Natural killer cell treated with Interleukin-12 subunit alpha and Interleukin-12 subunit beta and Interleukin-15 and Interleukin-18, amount 100 ng/mL, for 72 hours (primary cell): ENCODE measurements around the gene GNLY. TPM values are rescaled to one million over a fixed set of nuclear protein-coding genes. Genes with fewer than 3 reads are reported as not detected.
A peak's percentile ranks its signal among the peaks of the same experiment; 100 is the strongest.
"Not testable (repeated sequence)": the region's sequence is repeated elsewhere in the genome, so short reads cannot be mapped to it uniquely, and the experiment has no call there.

ENCODE experiments used
- ATAC-seq, 2 donors: fragments of 150-1000 bp; cut with Tn5 transposase in 1 of 2; sonication (Bioruptor Pico), chemical (Tn5 transposase) in 1 of 2; 2 replicates each; pipeline ENCODE4 v1.10.0; 2021
- DNase-seq: peaks from one replicate; pipeline ENCODE4 v3.0.0; 2022; ENCODE audit warnings: low spot score
- H3K27ac Mint-ChIP-seq, 2 donors: 1 replicate in 1 of 2; 2 replicates in 1 of 2; pipeline ENCODE4 v1.8.0; 2022; ENCODE audit warnings: mixed read lengths in 2 of 2, mild to moderate bottlenecking in 1 of 2, moderate library complexity in 1 of 2
- H3K27me3 Mint-ChIP-seq, 2 donors: 1 replicate in 1 of 2; 2 replicates in 1 of 2; pipeline ENCODE4 v1.8.0; 2022; ENCODE audit warnings: mixed read lengths in 2 of 2
- H3K36me3 Mint-ChIP-seq: one replicate; pipeline ENCODE4 v1.8.0; 2022; ENCODE audit warnings: mixed read lengths
- H3K4me1 Mint-ChIP-seq, 2 donors: 1 replicate in 1 of 2; 2 replicates in 1 of 2; pipeline ENCODE4 v1.8.0; 2022; ENCODE audit warnings: low read depth in 2 of 2, mixed read lengths in 2 of 2, mild to moderate bottlenecking in 1 of 2
- H3K4me3 Mint-ChIP-seq: one replicate; pipeline ENCODE4 v1.8.0; 2022; ENCODE audit warnings: mixed read lengths
- H3K9me3 Mint-ChIP-seq: 2 replicates; pipeline ENCODE4 v1.8.0; 2022; ENCODE audit warnings: mixed read lengths
- total RNA-seq, 2 donors: library from RNA; stranded (reverse); gene quantifications; one replicate each; pipeline ENCODE4 v1.2.3, GENCODE V29; 2022

Gene GNLY
- total RNA-seq, 2 donors from 2014 or later: 599 to 903 TPM

- Mint-ChIP-seq H3K9me3 (no peaks in the 10 kb centered on the region), H3K27ac (no peak overlapping the region), H3K36me3 (no peaks in the 10 kb centered on the region), H3K4me1 (peaks cover 6 to 13% of the 10 kb centered on the region in 2 donors), H3K4me3 (no peak overlapping the region), H3K27me3 (no peaks in the 10 kb centered on the region)
- DNase-seq: no peak
- ATAC-seq: peak; percentile 45 to 68
Observed at GRCh38 chr2:85659324-85659981, 34.7 kb upstream of the GNLY start.

- not testable (repeated sequence) for H3K27me3 Mint-ChIP-seq, H3K9me3 Mint-ChIP-seq, H3K36me3 Mint-ChIP-seq, H3K27ac Mint-ChIP-seq, ATAC-seq, DNase-seq, H3K4me3 Mint-ChIP-seq
- peaks cover 6 to 13% of the 10 kb centered on the region in 2 donors for H3K4me1 Mint-ChIP-seq
Observed at GRCh38 chr2:85660301-85660700, 33.9 kb upstream of the GNLY start.

DNA sequence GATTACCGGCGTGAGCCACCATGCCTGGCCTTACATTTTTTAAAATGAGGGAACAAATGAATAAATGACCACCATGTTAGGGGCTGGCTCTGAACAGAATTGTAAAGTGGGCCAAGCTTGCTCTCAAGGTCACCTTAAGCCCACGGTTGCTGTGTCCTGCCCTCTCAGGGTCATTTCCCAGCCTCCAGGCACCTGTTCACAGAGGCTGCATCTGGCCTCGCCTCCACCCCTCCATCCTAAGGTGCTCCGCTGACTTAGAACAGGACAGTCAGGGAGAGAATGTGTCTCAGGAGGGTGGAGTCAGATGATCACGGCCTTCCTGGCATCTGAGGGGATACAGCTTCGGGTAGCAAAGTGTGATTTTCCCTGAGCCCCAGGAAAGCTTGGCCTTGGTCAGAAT, 33.4 kb upstream of the GNLY start:
- Mint-ChIP-seq H3K36me3 (no peaks in the 10 kb centered on the region), H3K9me3 (no peaks in the 10 kb centered on the region), H3K4me3 (no peak overlapping the region), H3K4me1 (peaks cover 6 to 13% of the 10 kb centered on the region in 2 donors), H3K27me3 (no peaks in the 10 kb centered on the region), H3K27ac (no peak overlapping the region)
- no peak for DNase-seq
- ATAC-seq: no peak

- Mint-ChIP-seq H3K9me3 (no peaks in the 10 kb centered on the region), H3K27ac (no peak overlapping the region), H3K36me3 (no peaks in the 10 kb centered on the region), H3K4me1 (peaks cover 6 to 8% of the 10 kb centered on the region in 2 donors), H3K4me3 (no peak overlapping the region), H3K27me3 (no peaks in the 10 kb centered on the region)
- DNase-seq (no peak), ATAC-seq (peak in 1 of 2 donors; percentile 17)
Observed at GRCh38 chr2:85661139-85661858, 32.9 kb upstream of the GNLY start.

GRCh38 chr2:85662899-85663593, 31.1 kb upstream of the GNLY start:
- Mint-ChIP-seq H3K36me3 (no peaks in the 10 kb centered on the region), H3K4me1 (peaks cover 6 to 7% of the 10 kb centered on the region in 2 donors), H3K27me3 (no peaks in the 10 kb centered on the region), H3K9me3 (no peaks in the 10 kb centered on the region), H3K4me3 (no peak overlapping the region), H3K27ac (no peak overlapping the region)
- ATAC-seq (no peak), DNase-seq (no peak)

DNA sequence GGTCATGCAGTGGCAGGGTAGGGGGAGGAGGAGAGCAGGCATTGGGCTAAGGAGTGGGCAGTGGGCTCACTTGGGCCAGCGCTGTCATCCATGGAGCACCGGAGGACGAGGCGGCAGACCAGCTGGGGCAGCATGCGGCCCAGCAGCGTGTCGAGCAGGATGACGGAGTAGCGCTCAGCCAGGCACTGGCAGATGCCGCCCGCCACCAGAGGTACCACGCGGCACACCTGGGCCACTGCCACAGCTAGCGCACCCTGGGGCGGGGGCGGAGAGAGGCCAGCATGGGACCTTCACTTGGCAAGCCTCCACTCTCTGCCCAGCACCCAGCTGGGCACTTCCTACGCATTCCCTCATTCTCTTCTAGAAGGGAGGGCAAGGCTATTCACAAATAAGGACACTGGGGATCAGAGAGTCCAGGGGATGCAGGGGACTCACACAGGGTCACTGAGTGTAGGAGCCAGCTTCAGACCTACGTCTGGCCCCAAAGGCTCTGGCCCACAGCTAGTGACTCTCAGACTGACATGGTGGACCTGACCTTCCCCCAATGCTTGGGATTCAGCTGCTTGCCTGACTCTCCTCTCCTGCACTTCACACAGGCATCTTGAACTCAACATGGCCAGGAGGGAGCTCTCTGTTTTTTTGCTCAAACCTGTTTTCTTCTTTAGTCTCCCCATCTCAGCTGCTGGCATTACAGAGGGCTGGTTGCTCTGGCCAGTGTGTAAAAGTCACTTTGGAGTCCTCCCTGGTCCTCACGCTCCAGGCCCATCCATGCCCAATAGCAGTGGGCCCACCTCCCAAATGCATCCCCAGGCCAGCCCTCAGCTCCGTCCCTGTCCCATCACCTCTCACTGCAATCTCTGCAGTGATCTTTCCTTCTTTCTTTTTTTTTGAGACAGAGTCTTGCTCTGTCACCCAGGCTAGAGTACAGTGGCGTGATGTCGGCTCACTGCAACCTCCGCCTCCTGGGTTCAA, 30.3 kb upstream of the GNLY start:
- ATAC-seq (peak in 1 of 2 donors; percentile 10), DNase-seq (no peak)
- Mint-ChIP-seq H3K9me3 (no peaks in the 10 kb centered on the region), H3K27me3 (no peaks in the 10 kb centered on the region), H3K4me1 (peaks cover 5% of the 10 kb centered on the region in 2 donors), H3K4me3 (no peak overlapping the region), H3K36me3 (no peaks in the 10 kb centered on the region), H3K27ac (no peak overlapping the region)

DNA sequence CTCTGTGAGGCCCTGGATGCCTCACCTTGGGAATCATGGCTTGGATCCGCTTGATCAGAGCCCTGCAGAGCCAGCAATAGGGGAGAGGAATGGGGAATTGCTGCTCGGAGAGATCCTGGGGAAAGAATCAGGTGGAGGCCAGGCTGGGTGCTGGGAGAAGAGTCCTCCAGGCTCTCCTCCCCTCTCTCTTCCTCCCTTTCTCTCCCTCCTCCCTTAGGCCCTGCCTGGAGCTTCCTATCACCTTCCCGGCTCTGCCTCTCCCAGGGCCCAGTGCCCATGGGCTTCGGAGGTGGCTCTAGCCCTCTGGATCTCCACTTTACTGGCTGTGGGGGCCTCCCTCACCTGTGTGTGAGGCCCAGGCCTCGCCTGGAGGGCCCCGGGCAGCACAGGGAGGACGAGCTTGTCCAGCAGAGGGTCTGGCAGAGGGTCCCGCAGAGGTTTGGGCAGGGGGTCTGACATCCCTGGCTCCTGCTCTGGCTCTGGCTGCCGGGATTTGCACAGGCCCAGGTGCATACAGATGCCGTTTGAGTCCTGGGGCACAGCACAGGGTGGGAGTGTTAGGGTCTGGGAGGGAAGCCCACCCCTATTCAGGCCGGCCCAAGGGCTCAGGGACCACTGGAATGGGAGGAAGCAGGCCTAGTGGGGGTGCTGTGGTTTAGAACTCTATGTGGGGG, 28.8 kb upstream of the GNLY start:
- Mint-ChIP-seq H3K36me3 (no peaks in the 10 kb centered on the region), H3K4me3 (no peak overlapping the region), H3K27ac (no peak overlapping the region), H3K4me1 (no peaks in the 10 kb centered on the region), H3K27me3 (no peaks in the 10 kb centered on the region), H3K9me3 (no peaks in the 10 kb centered on the region)
- no peak for DNase-seq
- no peak for ATAC-seq

GRCh38 chr2:85666016-85666415, 28.1 kb upstream of the GNLY start:
- ATAC-seq (no peak), DNase-seq (no peak)
- Mint-ChIP-seq H3K9me3 (no peaks in the 10 kb centered on the region), H3K4me1 (no peaks in the 10 kb centered on the region), H3K36me3 (no peaks in the 10 kb centered on the region), H3K4me3 (no peak overlapping the region), H3K27ac (no peak overlapping the region), H3K27me3 (no peaks in the 10 kb centered on the region)

- no peak overlapping the region for H3K4me3 Mint-ChIP-seq
- no peaks in the 10 kb centered on the region for H3K4me1 Mint-ChIP-seq
- H3K9me3 Mint-ChIP-seq: no peaks in the 10 kb centered on the region
- H3K27me3 Mint-ChIP-seq: no peaks in the 10 kb centered on the region
- DNase-seq: no peak
- H3K36me3 Mint-ChIP-seq: no peaks in the 10 kb centered on the region
- no peak overlapping the region for H3K27ac Mint-ChIP-seq
- no peak for ATAC-seq
Observed at GRCh38 chr2:85666435-85667316, 27.5 kb upstream of the GNLY start.

- ATAC-seq: no peak
Observed at GRCh38 chr2:85667561-85668008, 26.6 kb upstream of the GNLY start.

GRCh38 chr2:85668009-85668856, 25.9 kb upstream of the GNLY start, which contains the start of gene SFTPB:
Gene SFTPB, minus strand, starts transcription at chr2:85668199. Its CDS starts 16 bp downstream, at chr2:85668183.
- Mint-ChIP-seq H3K27ac (no peak within 1 kb of the TSS), H3K27me3 (no peaks in the 10 kb centered on the region), H3K4me1 (no peaks in the 10 kb centered on the region), H3K36me3 (no peaks in the 10 kb centered on the region), H3K4me3 (no peak within 1 kb of the TSS), H3K9me3 (no peaks in the 10 kb centered on the region)
- ATAC-seq (no peak), DNase-seq (no peak)

More at GRCh38 chr2:85667561-85668008, 26.6 kb upstream of the GNLY start:
- no peak for DNase-seq
- H3K27ac Mint-ChIP-seq: no peak overlapping the region
- H3K4me1 Mint-ChIP-seq: no peaks in the 10 kb centered on the region
- no peaks in the 10 kb centered on the region for H3K36me3 Mint-ChIP-seq
- H3K9me3 Mint-ChIP-seq: no peaks in the 10 kb centered on the region
- H3K27me3 Mint-ChIP-seq: no peaks in the 10 kb centered on the region
- no peak overlapping the region for H3K4me3 Mint-ChIP-seq

DNA sequence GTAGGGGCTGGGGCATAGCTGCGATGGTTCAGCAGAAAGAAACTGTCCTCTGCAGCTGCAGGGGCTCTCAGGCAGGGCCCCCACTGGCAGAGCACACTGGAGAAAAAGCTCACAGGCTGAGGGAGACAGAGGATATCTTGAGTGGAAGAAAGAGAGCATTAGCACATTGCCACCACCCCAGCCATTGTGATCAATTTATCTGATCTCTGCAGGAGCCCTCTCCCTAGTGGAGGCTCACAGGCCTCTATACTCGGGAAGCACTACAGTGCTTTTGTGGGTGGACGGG, 25.4 kb upstream of the GNLY start:
- no peaks in the 10 kb centered on the region for H3K9me3 Mint-ChIP-seq
- no peak overlapping the region for H3K27ac Mint-ChIP-seq
- DNase-seq (no peak), ATAC-seq (no peak)
- no peak overlapping the region for H3K4me3 Mint-ChIP-seq
- H3K27me3 Mint-ChIP-seq: no peaks in the 10 kb centered on the region
- H3K36me3 Mint-ChIP-seq: no peaks in the 10 kb centered on the region
- no peaks in the 10 kb centered on the region for H3K4me1 Mint-ChIP-seq
